Left ventricle myocardium inferior (tissue), 1 donor: ENCODE measurements around the gene CLCN1. TPM values are rescaled to one million over a fixed set of nuclear protein-coding genes. Genes with fewer than 3 reads are reported as not detected.
"Not testable (repeated sequence)": the region's sequence is repeated elsewhere in the genome, so short reads cannot be mapped to it uniquely, and the experiment has no call there.

Experiments
- DNase-seq: peaks from one replicate; pipeline ENCODE4 v3.0.0-alpha.2; 2020
- H3K27ac ChIP-seq: fragments of 200-600 bp; replicated peaks from 2 replicates; pipeline ENCODE4 v1.8.0; 2021
- H3K27me3 ChIP-seq: fragments of 200-600 bp; 2 replicates; pipeline ENCODE4 v1.8.0; 2021; ENCODE audit warnings: low read depth
- H3K36me3 ChIP-seq: fragments of 200-600 bp; 2 replicates; pipeline ENCODE4 v1.8.0; 2021
- H3K4me1 ChIP-seq: fragments of 200-600 bp; 2 replicates; pipeline ENCODE4 v1.8.0; 2021
- H3K4me3 ChIP-seq: fragments of 200-600 bp; 2 replicates; pipeline ENCODE4 v1.8.0; 2021; ENCODE audit warnings: mild to moderate bottlenecking, moderate library complexity
- H3K9me3 ChIP-seq: fragments of 200-600 bp; replicated peaks from 2 replicates; pipeline ENCODE4 v1.8.0; 2021
- CTCF ChIP-seq: fragments of 200-600 bp; IDR thresholded peaks from 2 replicates; pipeline ENCODE4 v1.8.0; 2021; ENCODE audit warnings: antibody characterized with exemption, mild to moderate bottlenecking, borderline replicate concordance
- intact Hi-C: fragments of 100-400 bp; cut with micrococcal nuclease; formaldehyde crosslinking; loops from one replicate; pipeline ENCODE4 v1.11.0; 2022
- total RNA-seq: library from RNA; stranded (reverse); fragmentation: NEBNext Ultra II Directional; extraction: Animal tissue kit (Norgen Biotek cat#: 25700); gene quantifications from one replicate; pipeline ENCODE4 v1.2.1, GENCODE V29; 2021
- donor health status: DM: no; HTN: yes; CAD: no; lungs with severe emphysema.

CLCN1 gene
- total RNA-seq, 1 donor from 2014 or later, result not detected

- TF ChIP-seq CTCF, result no peak
- intact Hi-C loops, result no loop called here
- Histone ChIP-seq H3K27ac (peak overlapping the region; percentile 93), H3K27me3 (no peaks in the 10 kb centered on the region), H3K9me3 (no peaks in the 10 kb centered on the region), H3K4me1 (peaks cover 91% of the 10 kb centered on the region), H3K36me3 (peaks cover 51% of the 10 kb centered on the region), H3K4me3 (no peak overlapping the region)
- no peak for DNase-seq
These were observed 74.3 kb downstream of the CLCN1 start for GRCh38 chr7:143390104-143390772.

- H3K9me3 ChIP-seq, result no peaks in the 10 kb centered on the region
- TF ChIP-seq CTCF, result no peak
- H3K4me3 ChIP-seq, result peak overlapping the region; percentile 40
- H3K27ac ChIP-seq, result peak overlapping the region; percentile 93
- intact Hi-C loops, result no loop called here
- H3K4me1 ChIP-seq, result peaks cover 91% of the 10 kb centered on the region
- DNase-seq, result no peak
- peaks cover 51% of the 10 kb centered on the region for H3K36me3 ChIP-seq
- no peaks in the 10 kb centered on the region for H3K27me3 ChIP-seq
These were observed 74.9 kb downstream of the CLCN1 start for GRCh38 chr7:143390773-143391317.

- Histone ChIP-seq H3K36me3 (peaks cover 51% of the 10 kb centered on the region), H3K9me3 (no peaks in the 10 kb centered on the region), H3K27me3 (no peaks in the 10 kb centered on the region), H3K4me1 (peaks cover 91% of the 10 kb centered on the region), H3K4me3 (peak overlapping the region; percentile 40), H3K27ac (peak overlapping the region; percentile 93)
- DNase-seq, result peak; percentile 71
- intact Hi-C loops, result no loop called here
- no peak for TF ChIP-seq CTCF
These were observed 75.8 kb downstream of the CLCN1 start for GRCh38 chr7:143391462-143392404.

- H3K9me3 ChIP-seq, H3K27me3 ChIP-seq, DNase-seq, intact Hi-C loops, H3K4me3 ChIP-seq: not testable (repeated sequence)
- H3K27ac ChIP-seq, result peak overlapping the region; percentile 93
- H3K4me1 ChIP-seq, result peaks cover 85% of the 10 kb centered on the region
- H3K36me3 ChIP-seq, result peaks cover 45% of the 10 kb centered on the region
These were observed 76.5 kb downstream of the CLCN1 start for GRCh38 chr7:143392427-143392826.

- H3K9me3 ChIP-seq, result no peaks in the 10 kb centered on the region
- TF ChIP-seq CTCF, result no peak
- no peak for DNase-seq
- intact Hi-C loops, result no loop called here
- peaks cover 82% of the 10 kb centered on the region for H3K4me1 ChIP-seq
- peaks cover 41% of the 10 kb centered on the region for H3K36me3 ChIP-seq
- H3K27me3 ChIP-seq, result no peaks in the 10 kb centered on the region
- peak overlapping the region; percentile 93 for H3K27ac ChIP-seq
- H3K4me3 ChIP-seq, result no peak overlapping the region
These were observed 77.0 kb downstream of the CLCN1 start for GRCh38 chr7:143392875-143393266.
